ENCODE results near the gene ATF4. TPM values are rescaled to one million over a fixed set of nuclear protein-coding genes. Genes with fewer than 3 reads are reported as not detected.

ATF4 gene, protein sequence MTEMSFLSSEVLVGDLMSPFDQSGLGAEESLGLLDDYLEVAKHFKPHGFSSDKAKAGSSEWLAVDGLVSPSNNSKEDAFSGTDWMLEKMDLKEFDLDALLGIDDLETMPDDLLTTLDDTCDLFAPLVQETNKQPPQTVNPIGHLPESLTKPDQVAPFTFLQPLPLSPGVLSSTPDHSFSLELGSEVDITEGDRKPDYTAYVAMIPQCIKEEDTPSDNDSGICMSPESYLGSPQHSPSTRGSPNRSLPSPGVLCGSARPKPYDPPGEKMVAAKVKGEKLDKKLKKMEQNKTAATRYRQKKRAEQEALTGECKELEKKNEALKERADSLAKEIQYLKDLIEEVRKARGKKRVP
- 991 TPM for polyA plus RNA-seq (2012; ENCODE audit: insufficient read length, low read depth)

DNA sequence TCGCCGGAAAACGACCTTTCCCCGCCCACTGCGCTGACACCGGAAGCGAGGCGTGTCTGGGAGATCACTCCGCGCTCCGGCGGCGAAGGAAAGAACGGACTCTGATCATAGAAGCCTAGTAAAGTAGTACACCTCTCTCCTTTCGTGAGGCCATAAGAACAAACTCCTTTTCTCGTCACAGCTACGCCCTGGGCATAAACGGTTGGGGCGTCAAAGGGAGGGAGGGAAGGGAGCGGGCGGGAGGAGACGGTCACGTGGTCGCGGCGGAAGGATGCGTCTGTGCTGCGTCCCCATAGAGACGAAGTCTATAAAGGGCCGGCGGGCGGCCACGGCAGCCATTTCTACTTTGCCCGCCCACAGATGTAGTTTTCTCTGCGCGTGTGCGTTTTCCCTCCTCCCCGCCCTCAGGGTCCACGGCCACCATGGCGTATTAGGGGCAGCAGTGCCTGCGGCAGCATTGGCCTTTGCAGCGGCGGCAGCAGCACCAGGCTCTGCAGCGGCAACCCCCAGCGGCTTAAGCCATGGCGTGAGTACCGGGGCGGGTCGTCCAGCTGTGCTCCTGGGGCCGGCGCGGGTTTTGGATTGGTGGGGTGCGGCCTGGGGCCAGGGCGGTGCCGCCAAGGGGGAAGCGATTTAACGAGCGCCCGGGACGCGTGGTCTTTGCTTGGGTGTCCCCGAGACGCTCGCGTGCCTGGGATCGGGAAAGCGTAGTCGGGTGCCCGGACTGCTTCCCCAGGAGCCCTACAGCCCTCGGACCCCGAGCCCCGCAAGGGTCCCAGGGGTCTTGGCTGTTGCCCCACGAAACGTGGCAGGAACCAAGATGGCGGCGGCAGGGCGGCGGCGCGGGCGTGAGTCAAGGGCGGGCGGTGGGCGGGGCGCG, at the start of gene ATF4:
TSS of gene ATF4 (plus strand) at position 337 of the 880 bp plus-strand sequence. CDS start 884 bp downstream, outside the sequence.
- no peak for TF ChIP-seq SIN3A (IDR thresholded peaks at IDR 0.05; ENCODE audit: borderline replicate concordance, insufficient read depth, low read length)
- TF ChIP-seq REST (IDR thresholded peaks at IDR 0.05; ENCODE audit: insufficient read depth in 1 of 2, low read depth in 2 of 2, low read length in 2 of 2) = peak; percentile 27 to 48; a peak in 2 of 4 replicates
- TF ChIP-seq POLR2AphosphoS5 (IDR thresholded peaks at IDR 0.05; ENCODE audit: low read depth, low read length) = peak; percentile 85
- TF ChIP-seq FOXP2 (optimal IDR thresholded peaks at IDR 0.05; ENCODE audit: borderline replicate concordance, extremely low read depth, extremely low read length, insufficient read depth) = peak; percentile 8
- TF ChIP-seq TAF1 (IDR thresholded peaks at IDR 0.05; ENCODE audit: borderline replicate concordance, insufficient read depth, low read length) = peak; percentile 97

DNA sequence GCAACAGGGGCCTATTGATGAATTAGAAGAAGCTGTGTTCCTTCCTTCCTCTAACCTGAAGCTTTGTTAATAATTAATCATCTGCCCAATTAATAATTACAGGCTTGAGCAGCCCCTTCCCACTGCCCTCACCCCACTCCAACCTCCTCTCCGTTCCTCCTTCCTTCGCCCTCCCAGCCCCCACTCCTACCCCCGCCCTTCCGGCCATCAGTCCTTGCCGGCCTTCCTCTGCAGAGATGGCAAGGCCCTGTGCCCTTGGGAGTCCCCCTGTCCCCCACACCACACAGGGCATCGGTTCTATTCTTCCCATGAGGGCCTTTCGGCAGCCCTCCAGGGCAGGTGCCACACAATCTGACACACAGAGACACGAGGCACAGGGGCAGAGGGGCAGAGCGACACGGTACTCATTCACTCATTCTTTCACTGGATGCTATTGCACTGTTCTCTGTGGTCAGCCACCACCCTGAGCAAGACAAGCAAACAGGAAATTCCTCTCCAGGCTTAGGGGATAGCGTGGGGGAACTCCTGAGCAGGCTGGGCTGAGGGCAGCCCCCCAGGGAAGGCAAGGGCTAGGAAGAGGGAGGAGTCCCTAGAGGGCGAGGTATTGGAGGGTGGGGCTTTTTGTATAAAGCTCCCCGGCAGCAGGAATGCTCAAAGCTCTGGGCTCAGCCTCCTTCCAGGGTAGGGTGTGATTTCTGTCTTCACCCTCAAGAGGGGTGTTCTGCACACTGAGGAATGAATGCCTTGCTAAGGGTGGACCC, 48.8 kb upstream of the ATF4 start:
- TF ChIP-seq SIN3A (IDR thresholded peaks at IDR 0.05; ENCODE audit: borderline replicate concordance, insufficient read depth, low read length) (no peak), FOXP2 (optimal IDR thresholded peaks at IDR 0.05; ENCODE audit: borderline replicate concordance, extremely low read depth, extremely low read length, insufficient read depth) (no peak), REST (IDR thresholded peaks at IDR 0.05; ENCODE audit: insufficient read depth in 1 of 2, low read depth in 2 of 2, low read length in 2 of 2) (no peak), TAF1 (IDR thresholded peaks at IDR 0.05; ENCODE audit: borderline replicate concordance, insufficient read depth, low read length) (no peak), POLR2AphosphoS5 (IDR thresholded peaks at IDR 0.05; ENCODE audit: low read depth, low read length) (no peak)

- TF ChIP-seq FOXP2 (optimal IDR thresholded peaks at IDR 0.05; ENCODE audit: borderline replicate concordance, extremely low read depth, extremely low read length, insufficient read depth) (no peak), SIN3A (IDR thresholded peaks at IDR 0.05; ENCODE audit: borderline replicate concordance, insufficient read depth, low read length) (no peak), POLR2AphosphoS5 (IDR thresholded peaks at IDR 0.05; ENCODE audit: low read depth, low read length) (no peak), REST (IDR thresholded peaks at IDR 0.05; ENCODE audit: insufficient read depth in 1 of 2, low read depth in 2 of 2, low read length in 2 of 2) (no peak), TAF1 (IDR thresholded peaks at IDR 0.05; ENCODE audit: borderline replicate concordance, insufficient read depth, low read length) (no peak)
Measured at GRCh38 chr22:39472570-39473556, 47.5 kb upstream of the ATF4 start.

GRCh38 chr22:39473851-39474250, 46.5 kb upstream of the ATF4 start:
- TF ChIP-seq FOXP2 (optimal IDR thresholded peaks at IDR 0.05; ENCODE audit: borderline replicate concordance, extremely low read depth, extremely low read length, insufficient read depth) (no peak), POLR2AphosphoS5 (IDR thresholded peaks at IDR 0.05; ENCODE audit: low read depth, low read length) (no peak), TAF1 (IDR thresholded peaks at IDR 0.05; ENCODE audit: borderline replicate concordance, insufficient read depth, low read length) (no peak), SIN3A (IDR thresholded peaks at IDR 0.05; ENCODE audit: borderline replicate concordance, insufficient read depth, low read length) (no peak), REST (IDR thresholded peaks at IDR 0.05; ENCODE audit: insufficient read depth in 1 of 2, low read depth in 2 of 2, low read length in 2 of 2) (no peak)
